Smooth muscle cell (in vitro differentiated cells): ENCODE measurements around the gene TMEM132E. TPM values are rescaled to one million over a fixed set of nuclear protein-coding genes. Genes with fewer than 3 reads are reported as not detected.

ENCODE experiments used
- DNase-seq: peaks from one replicate; lab custom pipeline; 2025; ENCODE audit not compliant: unreplicated experiment; lab: John Stamatoyannopoulos, UW
- H2AFZ ChIP-seq: fragments of 200-600 bp; sonication (generic); 2 replicates; pipeline ENCODE4 v1.6.0; 2016; ENCODE audit warnings: antibody characterized with exemption, low read depth, mild to moderate bottlenecking
- H3F3A ChIP-seq: fragments of 200-600 bp; sonication (generic); 2 replicates; pipeline ENCODE4 v1.6.0; 2017; ENCODE audit warnings: antibody characterized with exemption, low read depth
- H3K27ac ChIP-seq: fragments of 200-600 bp; sonication (generic); 2 replicates; pipeline ENCODE4 v1.5.1; 2016; ENCODE audit warnings: low read depth, mild to moderate bottlenecking
- H3K27me3 ChIP-seq: fragments of 200-600 bp; sonication (generic); 2 replicates; pipeline ENCODE4 v1.6.1; 2016; ENCODE audit warnings: low read depth, mild to moderate bottlenecking
- H3K36me3 ChIP-seq: fragments of 200-600 bp; sonication (generic); 2 replicates; pipeline ENCODE4 v1.5.1; 2016; ENCODE audit warnings: low read depth
- H3K4me1 ChIP-seq: fragments of 200-600 bp; sonication (generic); 2 replicates; pipeline ENCODE4 v1.5.1; 2016; ENCODE audit warnings: low read depth
- H3K4me2 ChIP-seq: fragments of 200-600 bp; sonication (generic); 2 replicates; pipeline ENCODE4 v1.6.0; 2016; ENCODE audit warnings: mild to moderate bottlenecking
- H3K4me3 ChIP-seq: fragments of 200-600 bp; sonication (generic); 2 replicates; pipeline ENCODE4 v1.5.1; 2016; ENCODE audit warnings: mild to moderate bottlenecking
- H3K79me2 ChIP-seq: fragments of 200-600 bp; sonication (generic); 2 replicates; pipeline ENCODE4 v1.6.0; 2016; ENCODE audit warnings: low read depth, mild to moderate bottlenecking
- H3K9ac ChIP-seq: fragments of 200-600 bp; sonication (generic); 2 replicates; pipeline ENCODE4 v1.6.0; 2016; ENCODE audit warnings: low read depth
- H3K9me3 ChIP-seq: fragments of 200-600 bp; sonication (generic); replicated peaks from 2 replicates; pipeline ENCODE4 v1.5.1; 2016; ENCODE audit warnings: low read depth
- H4K20me1 ChIP-seq: fragments of 200-600 bp; sonication (generic); 2 replicates; pipeline ENCODE4 v1.6.0; 2016; ENCODE audit warnings: low read depth
- CTCF ChIP-seq: fragments of 200-600 bp; sonication (generic); IDR thresholded peaks from 2 replicates; pipeline ENCODE4 v1.5.1; 2017; ENCODE audit warnings: borderline replicate concordance, mild to moderate bottlenecking, antibody characterized with exemption; ENCODE audit not compliant: insufficient read depth, poor library complexity, severe bottlenecking
- WGBS: methylation state at CpG from one replicate; pipeline ENCODE4 v1.1.7; 2016; ENCODE audit warnings: low lambda C conversion rate; 5-methylcytosine and 5-hydroxymethylcytosine counted together
- polyA plus RNA-seq: library from polyadenylated mRNA; unstranded; fragments of >200 nt; fragmentation: Nextera tagmentation; extraction: Ambion mirVana; gene quantifications from 2 replicates; pipeline ENCODE4 v1.2.1, GENCODE V29; 2016
- total RNA-seq: library from RNA; depleted of rRNA; stranded (reverse); fragments of >200 nt; gene quantifications from 2 replicates; pipeline ENCODE4 v1.2.3, GENCODE V29; 2014

TMEM132E gene
- total and polyA plus RNA-seq, 2 experiments from 2014 or later, result 0.13 to 0.17 TPM

GRCh38 chr17:34582185-34582900, 3.0 kb downstream of the TMEM132E start:
- 20% methylated on average over 22 of the region's 22 CpGs for WGBS

GRCh38 chr17:34582901-34583245, 3.5 kb downstream of the TMEM132E start:
- 55% methylated on average over 3 of the region's 3 CpGs for WGBS

More at GRCh38 chr17:34582185-34582900, 3.0 kb downstream of the TMEM132E start:
- TF ChIP-seq CTCF, result no peak
- Histone ChIP-seq H3K27me3 (peaks cover 99% of the 10 kb centered on the region), H3K9me3 (no peaks in the 10 kb centered on the region), H3K79me2 (no peaks in the 10 kb centered on the region), H3K9ac (no peak overlapping the region), H3K4me1 (peaks cover 36% of the 10 kb centered on the region), H3K27ac (no peak overlapping the region), H3F3A (no peaks in the 10 kb centered on the region), H3K4me2 (no peak overlapping the region), H4K20me1 (peaks cover 6% of the 10 kb centered on the region), H2AFZ (no peak overlapping the region), H3K4me3 (peak overlapping the region; percentile 38), H3K36me3 (no peaks in the 10 kb centered on the region)
- no peak for DNase-seq

GRCh38 chr17:34584805-34585416, 5.5 kb downstream of the TMEM132E start:
- 49% methylated on average over 12 of the region's 12 CpGs for WGBS
- Histone ChIP-seq H3F3A (no peaks in the 10 kb centered on the region), H3K27ac (no peak overlapping the region), H3K36me3 (no peaks in the 10 kb centered on the region), H4K20me1 (peaks cover 6% of the 10 kb centered on the region), H3K4me1 (peaks cover 19% of the 10 kb centered on the region), H3K27me3 (peaks cover 99% of the 10 kb centered on the region), H3K9ac (no peak overlapping the region), H3K79me2 (no peaks in the 10 kb centered on the region), H3K4me2 (no peak overlapping the region), H2AFZ (no peak overlapping the region), H3K9me3 (no peaks in the 10 kb centered on the region), H3K4me3 (no peak overlapping the region)
- DNase-seq, result no peak
- peak; percentile 23 for TF ChIP-seq CTCF

More at GRCh38 chr17:34582901-34583245, 3.5 kb downstream of the TMEM132E start:
- Histone ChIP-seq H3K27ac (no peak overlapping the region), H3K9ac (no peak overlapping the region), H3K79me2 (no peaks in the 10 kb centered on the region), H2AFZ (no peak overlapping the region), H3K9me3 (no peaks in the 10 kb centered on the region), H3K4me3 (no peak overlapping the region), H3F3A (no peaks in the 10 kb centered on the region), H4K20me1 (peaks cover 6% of the 10 kb centered on the region), H3K36me3 (no peaks in the 10 kb centered on the region), H3K27me3 (peaks cover 99% of the 10 kb centered on the region), H3K4me2 (no peak overlapping the region), H3K4me1 (peaks cover 31% of the 10 kb centered on the region)
- DNase-seq, result no peak
- no peak for TF ChIP-seq CTCF

GRCh38 chr17:34586346-34586846, 7.0 kb downstream of the TMEM132E start:
- Histone ChIP-seq H3K36me3 (no peaks in the 10 kb centered on the region), H4K20me1 (no peaks in the 10 kb centered on the region), H3F3A (no peaks in the 10 kb centered on the region), H2AFZ (no peak overlapping the region), H3K27ac (no peak overlapping the region), H3K4me1 (peaks cover 4% of the 10 kb centered on the region), H3K9me3 (no peaks in the 10 kb centered on the region), H3K9ac (no peak overlapping the region), H3K4me3 (no peak overlapping the region), H3K4me2 (no peak overlapping the region), H3K27me3 (peaks cover 99% of the 10 kb centered on the region), H3K79me2 (no peaks in the 10 kb centered on the region)
- 81% methylated on average over 3 of the region's 3 CpGs for WGBS
- no peak for DNase-seq
- no peak for TF ChIP-seq CTCF
